BLaER1 treated with 17β-estradiol and CSF1 and Interleukin-3, amounts not matched to agents 10 nM and 100 nM (cell line): ENCODE results near the gene KDM4E.

Experiments
- H3K27ac ChIP-seq, 11 experiments: shearing (Covaris generic); formaldehyde crosslinking; 2 replicates each; pipeline ENCODE4 v1.8.1; 2022
- H3K27me3 ChIP-seq, 11 experiments: shearing (Covaris generic); formaldehyde crosslinking; 2 replicates each; pipeline ENCODE4 v1.8.1; 2022
- H3K36me3 ChIP-seq, 11 experiments: shearing (Covaris generic); formaldehyde crosslinking; 2 replicates each; pipeline ENCODE4 v1.8.1; 2022
- H3K4me1 ChIP-seq, 10 experiments: shearing (Covaris generic); formaldehyde crosslinking; 2 replicates each; pipeline ENCODE4 v1.8.1; 2022
- H3K4me2 ChIP-seq, 11 experiments: shearing (Covaris generic); formaldehyde crosslinking; 2 replicates each; pipeline ENCODE4 v1.8.1; 2022
- H3K4me3 ChIP-seq, 10 experiments: shearing (Covaris generic); formaldehyde crosslinking; 2 replicates each; pipeline ENCODE4 v1.8.1; 2022
- H3K9ac ChIP-seq, 11 experiments: shearing (Covaris generic); formaldehyde crosslinking; 2 replicates each; pipeline ENCODE4 v1.8.1; 2022
- H3K9me3 ChIP-seq, 11 experiments: shearing (Covaris generic); formaldehyde crosslinking; replicated peaks in 1 of 11; 2 replicates each; pipeline ENCODE4 v1.8.1; 2022
- H4K20me1 ChIP-seq, 11 experiments: shearing (Covaris generic); formaldehyde crosslinking; 2 replicates each; pipeline ENCODE4 v1.8.1; 2022
- Cebpa-rat ChIP-seq, 11 experiments: shearing (Covaris generic); IDR thresholded peaks; 2 replicates each; pipeline ENCODE4 v1.8.1; 2022

Gene KDM4E

GRCh38 chr11:95076416-95076815, 51.4 kb downstream of the KDM4E start:
- Histone ChIP-seq H3K36me3 (no peaks in the 10 kb centered on the region), H3K4me2 (peak overlapping the region; percentile 18 to 89 (median 54); a peak in 21 of 22 replicates), H3K9me3 (no peaks in the 10 kb centered on the region), H3K4me3 (no peak overlapping the region), H4K20me1 (no peaks in the 10 kb centered on the region), H3K9ac (no peak overlapping the region; a peak in 1 of 22 replicates), H3K27ac (peak overlapping the region in 6 of 11 experiments; percentile 29 to 66 (median 38); a peak in 8 of 22 replicates), H3K27me3 (no peaks in the 10 kb centered on the region), H3K4me1 (peaks cover 11 to 87% (median 66%) of the 10 kb centered on the region in 10 experiments)
- peak in 9 of 11 experiments; percentile 64 to 93 (median 85); a peak in 17 of 22 replicates for TF ChIP-seq Cebpa-rat (IDR thresholded peaks at IDR 0.05)

DNA sequence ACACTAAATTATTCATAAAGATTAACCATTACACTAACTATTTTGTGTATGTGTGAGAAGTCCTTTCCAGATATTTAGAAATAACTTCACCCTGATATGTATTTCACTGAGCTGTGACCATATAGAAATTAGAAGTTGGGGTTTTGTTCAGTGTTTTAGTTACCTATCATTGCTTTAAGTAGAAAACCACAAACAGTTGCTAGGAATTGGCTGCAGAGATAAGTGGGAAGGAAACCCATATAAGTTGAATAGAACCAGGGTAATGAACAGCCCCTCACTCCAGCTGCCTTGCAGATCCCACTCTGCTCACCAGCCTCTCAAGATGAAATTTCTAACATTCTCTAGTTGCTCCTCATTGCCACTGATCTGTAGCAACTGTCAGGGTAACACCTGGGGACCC, 51.9 kb downstream of the KDM4E start:
- no peaks in the 10 kb centered on the region for H3K9me3 ChIP-seq
- TF ChIP-seq Cebpa-rat (IDR thresholded peaks at IDR 0.05) = no peak
- no peaks in the 10 kb centered on the region for H4K20me1 ChIP-seq
- H3K9ac ChIP-seq = no peak overlapping the region
- H3K36me3 ChIP-seq = no peaks in the 10 kb centered on the region
- no peak overlapping the region for H3K4me3 ChIP-seq
- H3K4me2 ChIP-seq = peak overlapping the region in 9 of 11 experiments; percentile 40 to 89 (median 54); a peak in 17 of 22 replicates
- no peaks in the 10 kb centered on the region for H3K27me3 ChIP-seq
- H3K27ac ChIP-seq = peak overlapping the region in 7 of 11 experiments; percentile 8 to 61 (median 29); a peak in 9 of 22 replicates
- H3K4me1 ChIP-seq = peaks cover 16 to 89% (median 70%) of the 10 kb centered on the region in 10 experiments
